Fibroblast of the aortic adventitia (primary cell): Measurements from ENCODE around the gene PIP4K2A. TPM values are rescaled to one million over a fixed set of nuclear protein-coding genes. Genes with fewer than 3 reads are reported as not detected.
A peak's percentile ranks its signal among the peaks of the same experiment; 100 is the strongest.

Experiments
- DNase-seq: peaks from one replicate; pipeline ENCODE4 v3.0.0-alpha.2; 2010; ENCODE audit warnings: low read depth
- H3K4me3 ChIP-seq: 2 replicates; pipeline ENCODE4 v1.5.1; 2011; ENCODE audit warnings: low read depth, mild to moderate bottlenecking, control low read depth, low read length, moderate library complexity
- CTCF ChIP-seq: IDR thresholded peaks from 2 replicates; pipeline ENCODE4 v1.5.1; 2011; ENCODE audit warnings: mild to moderate bottlenecking, low read length, control low read depth, inconsistent platforms; ENCODE audit not compliant: insufficient read depth
- total RNA-seq: library from RNA; depleted of rRNA; stranded (reverse); fragments of >200 nt; gene quantifications from 2 replicates; pipeline ENCODE4 v1.2.3, GENCODE V29; 2012; ENCODE audit warnings: low replicate concordance

Gene PIP4K2A
- total RNA-seq, 1 donor: 52.2 TPM

- TF ChIP-seq CTCF: no peak
- DNase-seq: no peak
Measured at GRCh38 chr10:22609719-22610465, 104.5 kb downstream of the PIP4K2A start.

GRCh38 chr10:22609251-22609650 lies 105.1 kb downstream of the PIP4K2A start:
- no peak for DNase-seq
- no peak for TF ChIP-seq CTCF
- H3K4me3 ChIP-seq: no peak overlapping the region

More at GRCh38 chr10:22609719-22610465, 104.5 kb downstream of the PIP4K2A start:
- no peak overlapping the region for H3K4me3 ChIP-seq

GRCh38 chr10:22607261-22607660 lies 107.1 kb downstream of the PIP4K2A start:
- H3K4me3 ChIP-seq: no peak overlapping the region
- no peak for DNase-seq
- no peak for TF ChIP-seq CTCF

DNA sequence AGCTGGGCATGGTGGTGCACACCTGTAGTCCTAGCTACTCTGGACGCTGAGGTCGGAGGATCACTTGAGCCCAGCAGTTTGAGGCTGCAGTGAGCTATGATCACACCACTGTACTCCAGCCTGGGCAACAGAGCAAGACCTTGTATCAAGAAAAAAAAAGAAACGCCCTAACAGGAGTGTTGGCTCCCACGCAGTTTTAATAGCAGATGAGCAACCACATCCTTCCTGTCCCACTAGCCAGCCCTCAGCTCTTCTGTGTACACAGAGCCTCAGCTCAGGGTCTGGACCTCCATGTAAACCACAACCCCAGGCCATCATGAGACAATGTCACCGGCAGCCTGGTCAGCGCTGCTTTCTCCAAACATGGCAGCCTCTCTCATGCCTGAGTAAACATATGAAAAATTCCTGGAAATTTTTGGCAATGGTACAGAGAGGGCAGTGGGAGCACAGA lies 108.2 kb downstream of the PIP4K2A start:
- no peak for DNase-seq
- no peak for TF ChIP-seq CTCF
- no peak overlapping the region for H3K4me3 ChIP-seq

- TF ChIP-seq CTCF: no peak
- peak; percentile 84 for DNase-seq
- no peak overlapping the region for H3K4me3 ChIP-seq
Measured at GRCh38 chr10:22605168-22605567, 109.2 kb downstream of the PIP4K2A start.

DNA sequence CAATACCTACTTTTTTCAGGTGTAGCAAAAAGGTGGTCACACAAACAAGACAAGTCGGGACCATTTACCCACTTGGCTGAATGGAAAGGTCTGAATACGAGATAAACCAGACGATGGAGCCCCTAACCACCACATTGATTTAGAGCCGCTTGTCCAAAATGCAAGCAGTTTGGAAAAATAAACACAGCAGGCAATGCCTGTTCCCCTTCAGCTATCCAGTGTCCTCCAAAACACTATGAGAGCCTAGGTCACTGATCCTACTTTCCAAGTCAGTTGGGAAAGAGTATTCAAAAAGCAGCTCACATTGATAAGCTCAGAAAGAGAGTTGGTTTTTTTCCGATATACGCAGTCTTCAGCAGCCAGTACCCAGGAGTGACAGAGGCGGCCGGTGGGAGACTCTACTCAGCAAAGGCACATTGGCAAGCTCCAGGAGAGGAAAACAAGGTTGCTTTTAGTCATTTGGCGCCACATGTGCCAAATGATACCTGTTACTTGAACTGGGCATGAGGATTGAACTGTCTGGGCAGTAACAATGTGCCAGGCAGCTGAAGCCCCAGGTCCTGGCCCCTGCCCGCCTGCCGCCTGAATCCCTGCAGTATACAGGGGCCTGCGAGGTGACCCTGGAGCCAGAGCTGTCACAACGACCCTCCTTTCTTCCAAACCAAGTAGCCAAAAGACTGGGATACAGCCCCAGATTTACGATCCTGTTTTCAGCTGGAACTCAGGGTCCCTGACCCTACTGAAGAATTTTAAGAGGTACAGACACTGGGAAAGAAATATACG lies 109.8 kb downstream of the PIP4K2A start:
- TF ChIP-seq CTCF: no peak
- no peak for DNase-seq
- peak overlapping the region; percentile 14 for H3K4me3 ChIP-seq
